Activated naive CD4-positive, alpha-beta T cell treated with anti-CD3 and anti-CD28 coated beads, Interleukin-2, amount 50 U/mL, for 24 hours (primary cell): ENCODE results near the gene PIGZ.

Source experiments
- H3K27ac Mint-ChIP-seq: one replicate; pipeline ENCODE4 v1.8.0; 2021; ENCODE audit warnings: mild to moderate bottlenecking, mixed read lengths
- H3K27me3 Mint-ChIP-seq: one replicate; pipeline ENCODE4 v1.8.0; 2021; ENCODE audit warnings: mixed read lengths
- H3K36me3 Mint-ChIP-seq: one replicate; pipeline ENCODE4 v1.8.0; 2021; ENCODE audit warnings: mixed read lengths
- H3K4me1 Mint-ChIP-seq: one replicate; pipeline ENCODE4 v1.8.0; 2021; ENCODE audit warnings: mixed read lengths
- H3K4me3 Mint-ChIP-seq: one replicate; pipeline ENCODE4 v1.8.0; 2021; ENCODE audit warnings: mild to moderate bottlenecking, mixed read lengths
- H3K9me3 Mint-ChIP-seq: one replicate; pipeline ENCODE4 v1.8.0; 2021; ENCODE audit warnings: mixed read lengths

PIGZ gene

DNA sequence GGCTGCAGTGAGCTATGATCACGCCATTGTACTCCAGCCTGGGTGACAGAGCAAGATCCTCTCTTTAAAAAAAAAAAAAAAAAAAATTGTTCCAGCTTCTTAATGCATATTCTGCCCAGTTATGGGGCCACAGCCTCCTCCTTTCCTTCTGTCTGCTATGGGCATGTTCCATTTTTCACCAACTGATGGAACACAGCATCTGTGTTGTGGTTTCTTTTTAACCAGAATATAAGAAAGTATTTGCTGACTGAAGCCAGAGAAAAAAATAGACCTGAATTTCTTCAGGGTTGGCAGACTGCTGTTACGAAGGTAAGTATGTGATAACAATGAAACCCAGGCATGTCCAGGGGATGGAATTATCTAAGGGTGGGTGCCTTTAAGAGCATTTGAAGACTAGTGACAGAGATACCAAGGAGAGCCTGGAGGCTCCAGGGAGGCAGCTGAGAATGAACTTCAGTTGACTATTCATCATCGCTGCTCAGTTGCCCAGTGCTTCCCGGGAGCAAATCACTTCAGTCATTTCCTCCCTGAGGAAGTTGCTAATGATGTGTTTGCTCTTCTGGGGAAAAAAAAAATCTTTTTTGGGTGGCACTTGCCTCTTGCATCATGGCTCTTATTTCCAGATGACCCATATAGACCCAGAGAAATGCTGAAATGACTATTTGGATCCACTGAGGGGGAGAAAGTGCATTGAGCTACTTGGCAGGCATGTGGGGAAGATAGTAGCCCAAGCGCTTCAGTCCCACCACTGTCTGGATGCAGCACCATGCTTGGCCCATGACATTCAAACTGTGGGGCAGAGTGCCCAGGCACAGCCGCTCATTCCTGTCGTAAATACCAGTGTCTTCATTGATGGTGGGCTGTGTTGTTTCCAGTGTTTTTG lies 40.8 kb downstream of the PIGZ start:
- Mint-ChIP-seq H3K4me3 (no peak overlapping the region), H3K27ac (no peak overlapping the region), H3K27me3 (no peaks in the 10 kb centered on the region), H3K36me3 (peaks cover 2% of the 10 kb centered on the region), H3K9me3 (no peaks in the 10 kb centered on the region), H3K4me1 (no peaks in the 10 kb centered on the region)

DNA sequence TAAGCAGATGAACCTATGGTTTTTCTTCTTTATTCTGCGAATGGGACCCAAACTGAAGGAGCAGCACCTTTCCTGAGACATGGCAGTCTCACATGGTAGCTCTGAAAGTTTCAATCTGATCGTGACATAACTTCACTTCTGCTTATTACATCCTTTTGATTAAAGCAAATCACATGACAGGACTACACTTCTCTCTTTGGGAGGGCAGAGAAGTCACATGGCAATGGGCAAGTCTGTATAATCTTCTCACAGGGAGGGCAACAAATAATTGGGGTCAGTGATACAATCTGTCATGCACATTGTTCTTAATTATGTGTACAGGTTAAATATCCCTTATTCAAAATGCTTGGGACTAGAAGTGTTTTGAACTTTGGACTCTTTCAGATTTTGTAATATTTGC lies 47.9 kb downstream of the PIGZ start:
- Mint-ChIP-seq H3K36me3 (peaks cover 12% of the 10 kb centered on the region), H3K4me3 (no peak overlapping the region), H3K9me3 (no peaks in the 10 kb centered on the region), H3K27ac (no peak overlapping the region), H3K27me3 (no peaks in the 10 kb centered on the region), H3K4me1 (peaks cover 9% of the 10 kb centered on the region)

DNA sequence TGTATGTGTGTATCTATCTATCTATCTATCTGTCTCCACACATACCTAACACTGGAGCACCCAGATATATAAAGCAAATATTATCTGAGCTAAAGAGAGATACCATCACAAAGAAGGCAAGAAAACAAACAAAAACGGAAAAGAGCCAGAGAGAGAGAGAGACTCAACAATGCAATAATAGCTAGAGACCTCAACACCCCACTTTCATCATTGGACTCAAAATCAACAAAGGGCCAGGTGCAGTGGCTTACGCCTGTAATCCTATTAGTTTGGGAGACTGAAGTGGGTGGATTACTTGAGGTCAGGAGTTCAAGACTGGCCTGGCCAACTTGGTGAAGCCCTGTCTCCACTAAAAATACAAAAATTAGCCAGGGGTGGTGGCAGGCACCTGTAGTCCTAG lies 49.7 kb downstream of the PIGZ start:
- Mint-ChIP-seq H3K4me3 (no peak overlapping the region), H3K36me3 (peaks cover 21% of the 10 kb centered on the region), H3K4me1 (peaks cover 9% of the 10 kb centered on the region), H3K27ac (no peak overlapping the region), H3K27me3 (no peaks in the 10 kb centered on the region), H3K9me3 (no peaks in the 10 kb centered on the region)

DNA sequence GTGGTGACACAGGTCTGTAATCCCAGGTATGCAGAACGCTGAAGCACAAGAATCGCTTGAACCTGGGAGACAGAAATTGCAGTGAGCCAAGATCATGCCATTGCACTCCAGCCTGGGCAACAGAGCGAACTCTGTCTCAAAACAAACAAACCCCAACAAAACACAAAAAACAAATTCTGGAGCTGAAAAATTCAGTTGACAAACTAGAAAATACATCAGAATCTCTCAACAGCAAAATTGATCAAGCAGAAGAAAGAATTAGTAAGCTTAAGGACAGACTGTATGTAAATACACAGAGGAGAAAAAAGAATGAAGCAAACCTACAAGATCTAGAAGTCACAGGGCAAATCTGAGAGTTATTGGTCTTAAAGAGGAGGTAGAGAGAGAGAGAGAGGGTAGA lies 51.6 kb downstream of the PIGZ start:
- Mint-ChIP-seq H3K9me3 (no peaks in the 10 kb centered on the region), H3K4me1 (peaks cover 9% of the 10 kb centered on the region), H3K27ac (no peak overlapping the region), H3K4me3 (no peak overlapping the region), H3K36me3 (peaks cover 21% of the 10 kb centered on the region), H3K27me3 (no peaks in the 10 kb centered on the region)

DNA sequence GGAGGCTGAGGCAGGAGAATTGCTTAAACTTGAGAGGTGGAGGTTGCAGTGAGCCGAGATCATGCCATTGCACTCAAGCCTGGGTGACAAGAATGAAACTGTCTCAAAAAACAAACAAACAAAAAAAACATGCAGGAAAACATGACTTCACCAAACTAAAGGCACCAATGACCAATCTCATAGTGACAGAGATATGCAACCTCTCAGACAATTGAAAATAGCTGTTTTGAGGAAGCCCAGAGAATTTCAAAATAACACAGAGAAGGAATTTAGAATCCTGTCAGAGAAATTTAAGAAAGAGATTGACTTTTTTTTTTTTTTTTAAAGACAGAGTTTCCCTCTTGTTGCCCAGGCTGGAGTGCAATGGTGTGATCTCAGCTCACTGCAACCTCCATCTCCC lies 52.4 kb downstream of the PIGZ start:
- H3K36me3 Mint-ChIP-seq, result peaks cover 21% of the 10 kb centered on the region
- no peaks in the 10 kb centered on the region for H3K9me3 Mint-ChIP-seq
- H3K27me3 Mint-ChIP-seq, result no peaks in the 10 kb centered on the region
- H3K4me3 Mint-ChIP-seq, result no peak overlapping the region
- H3K4me1 Mint-ChIP-seq, result peaks cover 9% of the 10 kb centered on the region
- H3K27ac Mint-ChIP-seq, result no peak overlapping the region

- Mint-ChIP-seq H3K4me1 (peaks cover 9% of the 10 kb centered on the region), H3K27me3 (no peaks in the 10 kb centered on the region), H3K4me3 (no peak overlapping the region), H3K27ac (no peak overlapping the region), H3K9me3 (no peaks in the 10 kb centered on the region), H3K36me3 (peaks cover 25% of the 10 kb centered on the region)
These were observed 53.3 kb downstream of the PIGZ start for GRCh38 chr3:196915375-196915774.

- Mint-ChIP-seq H3K36me3 (peaks cover 27% of the 10 kb centered on the region), H3K4me1 (peaks cover 9% of the 10 kb centered on the region), H3K27ac (no peak overlapping the region), H3K27me3 (no peaks in the 10 kb centered on the region), H3K9me3 (no peaks in the 10 kb centered on the region), H3K4me3 (no peak overlapping the region)
These were observed 53.8 kb downstream of the PIGZ start for GRCh38 chr3:196914866-196915265.

DNA sequence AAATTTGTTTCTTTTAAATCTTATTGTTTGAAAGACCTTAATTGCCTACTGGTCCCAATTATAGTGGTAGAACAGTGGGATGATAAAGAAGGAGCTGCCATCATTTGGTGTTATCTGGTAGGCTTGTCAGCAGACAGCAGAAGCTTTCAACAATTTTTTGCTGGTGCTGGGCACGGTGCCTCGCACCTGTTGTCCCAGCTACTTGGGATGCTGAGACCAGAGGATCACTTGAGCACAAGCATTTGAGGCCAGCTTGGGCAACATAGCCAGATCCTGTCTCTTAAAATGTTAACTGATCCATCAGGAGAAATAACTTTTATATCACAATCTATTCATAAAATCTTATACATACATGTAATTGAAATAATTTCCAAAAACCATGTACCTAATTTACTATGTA lies 64.9 kb downstream of the PIGZ start:
- Mint-ChIP-seq H3K9me3 (no peaks in the 10 kb centered on the region), H3K27me3 (no peaks in the 10 kb centered on the region), H3K36me3 (peaks cover 36% of the 10 kb centered on the region), H3K27ac (no peak overlapping the region), H3K4me1 (no peaks in the 10 kb centered on the region), H3K4me3 (no peak overlapping the region)

- peaks cover 29% of the 10 kb centered on the region for H3K36me3 Mint-ChIP-seq
- H3K4me3 Mint-ChIP-seq, result no peak overlapping the region
- no peaks in the 10 kb centered on the region for H3K27me3 Mint-ChIP-seq
- peaks cover 4% of the 10 kb centered on the region for H3K4me1 Mint-ChIP-seq
- no peak overlapping the region for H3K27ac Mint-ChIP-seq
- no peaks in the 10 kb centered on the region for H3K9me3 Mint-ChIP-seq
These were observed 66.3 kb downstream of the PIGZ start for GRCh38 chr3:196902296-196902695.

- H3K4me1 Mint-ChIP-seq, result peaks cover 8% of the 10 kb centered on the region
- H3K36me3 Mint-ChIP-seq, result peaks cover 27% of the 10 kb centered on the region
- no peak overlapping the region for H3K4me3 Mint-ChIP-seq
- no peak overlapping the region for H3K27ac Mint-ChIP-seq
- H3K27me3 Mint-ChIP-seq, result no peaks in the 10 kb centered on the region
- H3K9me3 Mint-ChIP-seq, result no peaks in the 10 kb centered on the region
These were observed 66.9 kb downstream of the PIGZ start for GRCh38 chr3:196901768-196902167.
